Naive thymus-derived CD4-positive, alpha-beta T cell (primary cell): ENCODE measurements around the gene MED14. TPM values are rescaled to one million over a fixed set of nuclear protein-coding genes. Genes with fewer than 3 reads are reported as not detected.
"Not testable (repeated sequence)": the region's sequence is repeated elsewhere in the genome, so short reads cannot be mapped to it uniquely, and the experiment has no call there.

Experiments
- ATAC-seq: fragments of 150-1000 bp; cut with Tn5 transposase; 2 replicates; pipeline ENCODE4 v1.10.0; 2021; ENCODE audit warnings: mild to moderate bottlenecking, moderate library complexity
- CTCF ChIA-PET: fragments of 350-600 bp; sonication (Branson Sonifier 250); formaldehyde crosslinking; loops from one replicate; lab custom pipeline; 2021; ENCODE audit warnings: antibody characterized with exemption; lab: Charles Lee
- POLR2A ChIA-PET: fragments of 350-600 bp; sonication (Branson Sonifier 250); formaldehyde crosslinking; loops from one replicate; lab custom pipeline; 2021; ENCODE audit warnings: antibody characterized with exemption, inconsistent platforms; lab: Charles Lee
- DNase-seq, 9 donors: peaks; one replicate each; pipeline versions ENCODE4 v3.0.0 to v3.0.0-alpha.2; 2020 to 2022; ENCODE audit warnings: mixed read lengths in 1 of 9
- H3K27ac ChIP-seq: one replicate; pipeline ENCODE4 v1.7.0; 2013; ENCODE audit warnings: mild to moderate bottlenecking, low read depth, low read length, moderate library complexity
- H3K27me3 ChIP-seq, 2 donors: one replicate each; pipeline ENCODE4 v1.7.0; 2013; ENCODE audit warnings: low read length in 2 of 2, mild to moderate bottlenecking in 2 of 2, moderate library complexity in 2 of 2; ENCODE audit not compliant: control insufficient read depth in 2 of 2, insufficient read depth in 2 of 2
- H3K36me3 ChIP-seq, 3 experiments: 1 replicate in 2 of 3; 2 replicates in 1 of 3; pipeline ENCODE4 v1.7.0; 2013; ENCODE audit warnings: low read length in 3 of 3, mild to moderate bottlenecking in 3 of 3, moderate library complexity in 1 of 3; ENCODE audit not compliant: insufficient read depth in 3 of 3, control insufficient read depth in 2 of 3
- H3K4me1 ChIP-seq, 2 donors: one replicate each; pipeline ENCODE4 v1.7.0; 2013; ENCODE audit warnings: low read length in 2 of 2, mild to moderate bottlenecking in 2 of 2, moderate library complexity in 1 of 2; ENCODE audit not compliant: control insufficient read depth in 2 of 2, insufficient read depth in 2 of 2
- H3K4me3 ChIP-seq: 2 replicates; pipeline ENCODE4 v1.7.0; 2013; ENCODE audit warnings: mild to moderate bottlenecking, low read length
- H3K9me3 ChIP-seq, 3 experiments: 1 replicate in 2 of 3; 2 replicates in 1 of 3; pipeline ENCODE4 v1.7.0; 2013; ENCODE audit warnings: low read length in 3 of 3; ENCODE audit not compliant: control insufficient read depth in 2 of 3
- H3K27ac Mint-ChIP-seq, 9 donors: one replicate each; pipeline ENCODE4 v1.8.0; 2020 to 2022; ENCODE audit warnings: mixed read lengths in 9 of 9, mild to moderate bottlenecking in 8 of 9, moderate library complexity in 5 of 9, inconsistent platforms in 2 of 9
- H3K27me3 Mint-ChIP-seq, 5 donors: one replicate each; pipeline ENCODE4 v1.8.0; 2021 to 2022; ENCODE audit warnings: mixed read lengths in 5 of 5, mild to moderate bottlenecking in 1 of 5
- H3K36me3 Mint-ChIP-seq, 5 donors: one replicate each; pipeline ENCODE4 v1.8.0; 2020 to 2022; ENCODE audit warnings: mixed read lengths in 5 of 5, mild to moderate bottlenecking in 3 of 5, inconsistent platforms in 1 of 5
- H3K4me1 Mint-ChIP-seq, 7 donors: one replicate each; pipeline ENCODE4 v1.8.0; 2020 to 2022; ENCODE audit warnings: mixed read lengths in 7 of 7, mild to moderate bottlenecking in 3 of 7, inconsistent platforms in 1 of 7
- H3K4me3 Mint-ChIP-seq, 10 donors: one replicate each; pipeline ENCODE4 v1.8.0; 2020 to 2022; ENCODE audit warnings: mild to moderate bottlenecking in 10 of 10, mixed read lengths in 10 of 10, moderate library complexity in 6 of 10, inconsistent platforms in 2 of 10
- H3K9me3 Mint-ChIP-seq, 11 donors: one replicate each; pipeline ENCODE4 v1.8.0; 2020 to 2022; ENCODE audit warnings: mixed read lengths in 11 of 11, mild to moderate bottlenecking in 4 of 11, inconsistent platforms in 1 of 11, moderate library complexity in 1 of 11
- intact Hi-C, 2 donors: fragments of 100-400 bp; cut with micrococcal nuclease; formaldehyde crosslinking; loops; one replicate each; pipeline ENCODE4 v1.15.1; 2023
- polyA plus RNA-seq, 2 donors: library from polyadenylated mRNA; unstranded; fragments of 300-500 nt; fragmentation: Illumina TruSeq; gene quantifications; one replicate each; pipeline ENCODE4 v1.2.3, GENCODE V29; 2021
- total RNA-seq, 6 experiments: library from RNA in 5 of 6; stranded (reverse) in 5 of 6; gene quantifications; 1 replicate in 5 of 6; 2 replicates in 1 of 6; pipeline ENCODE4 v1.2.3 and lab custom pipeline; 2021 to 2026

The MED14 gene
- total RNA-seq (10 to 100 TPM; 37.9 to 49.5 (median 44.3) TPM), polyA plus RNA-seq (10 to 100 TPM in 1 of 2 donors, 1 to 10 TPM in 1; 6.9 to 14.5 TPM), total RNA-seq (lab: John Stamatoyannopoulos, UW) (68.6 reads per million, percentile 77 among the genes with 10 or more reads in this experiment)

DNA sequence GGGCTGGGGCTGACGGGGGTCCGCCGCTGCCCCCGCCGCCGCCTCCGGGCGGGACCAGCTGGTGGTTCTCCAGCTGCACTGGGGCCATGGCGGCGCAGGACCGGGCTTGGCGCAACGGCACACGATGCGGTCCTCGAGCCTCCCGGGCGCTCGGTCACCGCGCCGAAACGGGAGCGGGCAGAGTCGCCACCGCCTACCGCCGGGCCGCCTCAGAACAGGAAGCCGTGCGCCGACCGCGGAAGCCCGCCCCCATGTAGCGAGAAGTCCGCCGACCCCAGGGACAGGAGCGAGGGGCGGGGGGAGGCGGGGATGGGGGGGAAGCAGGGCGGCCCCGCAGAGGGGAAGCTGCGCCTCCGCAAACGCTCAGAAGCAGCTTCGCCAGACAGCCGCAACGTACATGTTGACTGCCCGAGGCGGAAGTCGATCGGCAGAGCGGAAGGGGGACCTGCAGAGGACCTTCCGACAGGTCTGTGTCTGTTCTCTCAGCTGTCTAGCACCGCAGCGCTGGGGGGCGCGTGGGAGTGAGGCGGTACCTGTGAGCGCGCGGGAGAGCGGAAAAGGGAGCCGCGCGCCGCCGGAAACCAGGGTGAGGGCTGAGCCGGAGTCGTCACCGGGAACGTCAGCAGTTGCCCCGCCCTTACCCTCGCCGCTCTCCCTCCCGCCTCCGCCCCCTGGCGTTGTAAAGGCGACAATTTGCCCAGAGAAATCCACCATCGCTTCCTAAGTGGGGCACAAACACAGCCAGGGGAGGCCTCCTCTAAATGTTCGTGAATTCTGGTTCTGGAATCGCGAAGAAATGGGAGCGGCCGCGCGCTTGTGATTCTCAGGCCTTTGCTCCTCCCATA, at the start of gene MED14:
MED14 (minus strand) TSS at position 218 of the 845 bp plus-strand sequence; CDS start at position 88, 130 bp downstream.
- peak within 1 kb of the TSS; percentile 95 for H3K4me3 ChIP-seq
- Mint-ChIP-seq H3K4me3 (peak within 1 kb of the TSS; percentile 87 to 99 (median 95)), H3K27ac (peak within 1 kb of the TSS; percentile 96 to 100 (median 98)), H3K36me3 (peaks cover 0 to 8% (median 0%) of the 10 kb centered on the region in 5 donors), H3K4me1 (peaks cover 9 to 71% (median 48%) of the 10 kb centered on the region in 7 donors), H3K9me3 (no peaks in the 10 kb centered on the region), H3K27me3 (no peaks in the 10 kb centered on the region)
- H3K36me3 ChIP-seq, result peaks cover 0 to 4% (median 0%) of the 10 kb centered on the region in 3 experiments
- POLR2A ChIA-PET, result interaction anchor here (0.6 to 2.4 kb wide), 10 partner anchors 8 to 349 kb away, joined by 3 to 15 read pairs (median 6); partner anchors contain the start of genes ATP6AP2, CXorf38 and USP9X
- H3K4me1 ChIP-seq, result peaks cover 6 to 11% of the 10 kb centered on the region in 2 donors
- CTCF ChIA-PET, result no interaction called here
- peak; percentile 94 for ATAC-seq
- no peaks in the 10 kb centered on the region for H3K27me3 ChIP-seq
- no peaks in the 10 kb centered on the region for H3K9me3 ChIP-seq
- intact Hi-C loops, result loop anchor here (1.0 to 10.0 kb wide), 15 partner anchors 10 to 1931 kb away; partner anchors contain the start of genes ATP6AP2 (in 2 of the 2), CXorf38 (in 2 of the 2), MID1IP1 (in 2 of the 2) and USP9X (in 2 of the 2)
- DNase-seq, result peak; percentile 74 to 97 (median 96)
- H3K27ac ChIP-seq, result peak within 1 kb of the TSS; percentile 93

DNA sequence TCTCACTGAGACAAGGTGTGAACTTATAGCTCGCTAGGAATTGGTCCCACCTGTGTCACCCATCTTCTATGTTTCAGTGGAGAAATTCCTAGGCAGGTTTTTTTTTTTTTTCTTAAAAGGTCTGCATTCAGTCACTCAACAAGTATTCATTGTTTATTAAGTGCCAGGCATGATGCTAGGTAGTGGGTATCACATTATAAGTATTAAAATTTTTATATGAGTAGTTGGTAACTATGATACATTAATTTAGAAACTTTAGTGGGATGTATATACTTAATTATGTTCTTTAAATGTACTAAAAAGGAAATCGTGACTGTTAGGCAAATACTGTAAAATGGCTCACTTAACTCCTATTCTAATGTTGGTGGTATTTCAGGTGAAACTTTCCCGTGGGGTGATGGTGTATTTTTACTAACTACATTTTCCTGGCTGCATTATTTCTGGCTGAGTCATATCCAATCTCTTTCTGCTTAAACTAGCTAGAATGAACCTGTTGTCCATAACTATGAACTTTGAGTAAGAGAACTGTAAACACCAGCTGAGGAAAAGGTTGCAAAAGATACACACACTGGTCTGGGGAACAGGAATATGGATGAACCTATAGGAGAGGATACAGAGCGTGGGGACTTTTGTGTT, 49.3 kb upstream of the MED14 start:
- CTCF ChIA-PET, result no interaction called here
- no peak overlapping the region for H3K4me3 Mint-ChIP-seq
- H3K27ac Mint-ChIP-seq, result peak overlapping the region in 1 of 9 donors; percentile 72
- no peaks in the 10 kb centered on the region for H3K4me1 ChIP-seq
- DNase-seq (no peak), ATAC-seq (no peak)
- no peak overlapping the region for H3K27ac ChIP-seq
- POLR2A ChIA-PET, result no interaction called here
- peaks cover 0 to under 1% (median 0%) of the 10 kb centered on the region in 11 donors for H3K9me3 Mint-ChIP-seq
- no peaks in the 10 kb centered on the region for H3K36me3 ChIP-seq
- H3K36me3 Mint-ChIP-seq, result no peaks in the 10 kb centered on the region
- no peaks in the 10 kb centered on the region for H3K27me3 Mint-ChIP-seq
- no peaks in the 10 kb centered on the region for H3K4me1 Mint-ChIP-seq
- H3K4me3 ChIP-seq, result no peak overlapping the region
- H3K27me3 ChIP-seq, result no peaks in the 10 kb centered on the region
- H3K9me3 ChIP-seq, result no peaks in the 10 kb centered on the region
- intact Hi-C loops, result no loop called here

DNA sequence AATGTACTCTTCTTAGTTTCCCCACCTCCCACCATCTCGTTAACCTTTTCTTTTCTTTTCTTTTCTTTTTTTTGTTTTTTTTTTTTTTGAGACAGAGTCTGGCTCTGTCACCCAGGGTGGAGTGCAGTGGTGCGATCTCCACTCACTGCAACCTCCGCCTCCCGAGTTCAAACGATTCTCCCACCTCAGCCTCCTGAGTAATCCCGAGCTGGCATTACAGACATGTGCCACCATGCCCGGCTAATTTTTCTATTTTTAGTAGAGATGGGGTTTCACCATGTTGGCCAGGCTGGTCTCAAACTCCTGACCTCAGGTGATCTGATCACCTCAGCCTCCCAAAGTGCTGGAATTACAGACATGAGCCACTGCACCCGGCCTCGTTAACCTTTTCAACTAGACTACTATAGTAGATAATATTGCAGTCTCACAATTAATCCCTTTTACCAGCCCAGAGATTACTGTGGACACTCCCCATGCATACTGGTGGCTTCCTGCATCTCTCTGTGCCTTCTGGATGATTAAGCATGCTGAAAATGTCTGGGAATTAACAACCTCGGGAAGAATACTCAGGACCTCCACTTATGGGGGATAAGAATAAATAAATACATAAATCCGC, 47.4 kb upstream of the MED14 start:
- H3K4me1 ChIP-seq, H3K4me3 ChIP-seq, POLR2A ChIA-PET, H3K27me3 ChIP-seq, H3K27ac Mint-ChIP-seq, H3K4me3 Mint-ChIP-seq, H3K36me3 Mint-ChIP-seq, ATAC-seq, CTCF ChIA-PET, intact Hi-C loops, H3K4me1 Mint-ChIP-seq, H3K27me3 Mint-ChIP-seq, H3K27ac ChIP-seq, H3K9me3 ChIP-seq, H3K36me3 ChIP-seq, DNase-seq, H3K9me3 Mint-ChIP-seq: not testable (repeated sequence)

DNA sequence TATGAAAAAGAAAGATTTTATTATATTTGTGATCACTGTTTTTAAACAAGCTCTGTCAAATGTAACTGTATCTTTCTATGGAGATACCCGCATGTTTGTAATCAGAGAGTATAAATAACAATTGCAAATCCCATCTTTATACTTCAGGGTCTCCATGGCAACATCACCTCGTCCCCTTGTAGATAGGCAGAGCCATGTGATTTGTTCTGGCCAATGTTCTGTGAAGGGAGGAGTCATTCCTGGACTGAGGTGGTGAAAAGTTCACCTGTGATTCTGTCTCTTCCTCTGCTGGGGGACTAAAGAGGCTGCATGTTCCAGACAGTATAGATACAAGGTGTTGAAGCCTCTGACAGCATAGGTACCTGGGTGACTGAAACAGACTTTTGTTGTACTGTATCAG, 45.6 kb upstream of the MED14 start:
- Histone ChIP-seq H3K4me1 (no peaks in the 10 kb centered on the region), H3K27ac (no peak overlapping the region), H3K4me3 (no peak overlapping the region), H3K9me3 (no peaks in the 10 kb centered on the region), H3K36me3 (no peaks in the 10 kb centered on the region), H3K27me3 (no peaks in the 10 kb centered on the region)
- no peaks in the 10 kb centered on the region for H3K4me1 Mint-ChIP-seq
- no peaks in the 10 kb centered on the region for H3K27me3 Mint-ChIP-seq
- H3K27ac Mint-ChIP-seq, result no peak overlapping the region
- H3K36me3 Mint-ChIP-seq, result no peaks in the 10 kb centered on the region
- CTCF ChIA-PET, result no interaction called here
- intact Hi-C loops, result no loop called here
- DNase-seq, result no peak
- H3K4me3 Mint-ChIP-seq, result no peak overlapping the region
- ATAC-seq, result no peak
- POLR2A ChIA-PET, result no interaction called here
- H3K9me3 Mint-ChIP-seq, result no peaks in the 10 kb centered on the region

DNA sequence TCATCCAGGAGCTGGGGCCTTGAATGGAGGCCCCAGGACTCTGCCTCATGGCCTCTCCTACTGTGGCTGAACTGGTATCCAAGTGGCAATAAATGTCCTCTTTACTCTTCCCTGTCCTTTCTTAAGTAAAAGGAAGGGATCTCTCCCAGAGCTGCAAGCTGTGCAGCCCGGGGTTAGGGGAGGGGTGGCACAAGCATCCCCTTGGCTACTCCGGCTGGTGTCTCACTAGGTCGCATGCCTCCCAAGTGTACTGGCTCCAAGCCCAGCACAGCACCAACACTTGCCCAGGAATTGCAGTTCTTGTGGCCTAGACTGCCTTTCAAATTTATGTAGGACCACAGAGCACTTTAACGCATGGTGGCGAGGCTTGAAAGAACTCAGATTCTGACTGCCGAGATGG, 44.7 kb upstream of the MED14 start:
- Histone ChIP-seq H3K4me1 (no peaks in the 10 kb centered on the region), H3K9me3 (no peaks in the 10 kb centered on the region), H3K27ac (no peak overlapping the region), H3K4me3 (no peak overlapping the region), H3K27me3 (no peaks in the 10 kb centered on the region), H3K36me3 (no peaks in the 10 kb centered on the region)
- no peaks in the 10 kb centered on the region for H3K27me3 Mint-ChIP-seq
- ChIA-PET POLR2A (no interaction called here), CTCF (no interaction called here)
- H3K36me3 Mint-ChIP-seq, result no peaks in the 10 kb centered on the region
- H3K4me3 Mint-ChIP-seq, result no peak overlapping the region
- no peak for ATAC-seq
- DNase-seq, result no peak
- no peaks in the 10 kb centered on the region for H3K4me1 Mint-ChIP-seq
- intact Hi-C loops, result no loop called here
- H3K9me3 Mint-ChIP-seq, result no peaks in the 10 kb centered on the region
- no peak overlapping the region for H3K27ac Mint-ChIP-seq

DNA sequence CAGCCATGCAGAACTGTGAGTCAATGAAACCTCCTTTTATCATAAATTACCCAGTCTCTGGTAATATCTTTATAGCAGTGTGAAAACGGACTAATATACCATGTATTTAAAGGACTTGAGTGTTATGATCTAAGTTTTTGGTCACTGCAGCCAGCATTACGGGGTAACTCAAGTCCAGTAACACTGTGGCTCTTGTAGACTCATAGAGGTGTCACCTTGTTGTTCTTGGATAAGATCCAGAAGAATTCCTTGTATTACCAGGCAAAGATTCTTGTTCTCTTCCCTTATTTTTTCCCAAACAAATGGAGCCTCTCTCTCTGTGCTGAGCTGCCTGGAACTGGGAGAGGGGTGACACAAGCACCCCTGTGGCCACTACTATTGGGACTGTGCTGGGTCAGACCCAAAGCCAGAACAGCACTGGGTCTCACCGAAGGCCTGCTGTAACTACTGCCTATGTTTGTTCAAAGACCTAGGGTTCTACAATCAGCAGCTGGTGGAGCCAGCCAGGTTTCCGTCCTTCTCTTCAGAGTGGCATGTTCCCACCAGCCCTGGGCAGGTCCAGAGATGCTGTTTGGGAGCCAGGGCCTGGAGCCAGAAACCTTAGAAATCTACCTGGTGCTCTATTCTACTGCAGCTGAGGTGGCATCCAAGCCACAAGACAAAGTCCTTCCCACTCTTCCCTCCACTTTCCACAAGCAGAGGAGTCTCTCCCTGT, 43.7 kb upstream of the MED14 start:
- Mint-ChIP-seq H3K27ac (no peak overlapping the region), H3K36me3 (no peaks in the 10 kb centered on the region), H3K9me3 (no peaks in the 10 kb centered on the region), H3K4me1 (no peaks in the 10 kb centered on the region), H3K4me3 (no peak overlapping the region), H3K27me3 (no peaks in the 10 kb centered on the region)
- ChIA-PET CTCF (no interaction called here), POLR2A (no interaction called here)
- Histone ChIP-seq H3K9me3 (no peaks in the 10 kb centered on the region), H3K4me3 (no peak overlapping the region), H3K27ac (no peak overlapping the region), H3K4me1 (no peaks in the 10 kb centered on the region), H3K36me3 (no peaks in the 10 kb centered on the region), H3K27me3 (no peaks in the 10 kb centered on the region)
- ATAC-seq (no peak), DNase-seq (no peak)
- intact Hi-C loops, result no loop called here
